HG03442 (cell line): Measurements from ENCODE around the gene SIM1.
A peak's percentile ranks its signal among the peaks of the same experiment; 100 is the strongest.

Experiments
- ATAC-seq: cut with Tn5 transposase; IDR thresholded peaks from one replicate; pipeline ENCODE4 v1.9.1; 2021; ENCODE audit warnings: mild to moderate bottlenecking, moderate library complexity; ENCODE audit not compliant: unreplicated experiment

Gene SIM1

GRCh38 chr6:100433726-100434435 is 30.8 kb downstream of the SIM1 start:
- no peak for ATAC-seq

DNA sequence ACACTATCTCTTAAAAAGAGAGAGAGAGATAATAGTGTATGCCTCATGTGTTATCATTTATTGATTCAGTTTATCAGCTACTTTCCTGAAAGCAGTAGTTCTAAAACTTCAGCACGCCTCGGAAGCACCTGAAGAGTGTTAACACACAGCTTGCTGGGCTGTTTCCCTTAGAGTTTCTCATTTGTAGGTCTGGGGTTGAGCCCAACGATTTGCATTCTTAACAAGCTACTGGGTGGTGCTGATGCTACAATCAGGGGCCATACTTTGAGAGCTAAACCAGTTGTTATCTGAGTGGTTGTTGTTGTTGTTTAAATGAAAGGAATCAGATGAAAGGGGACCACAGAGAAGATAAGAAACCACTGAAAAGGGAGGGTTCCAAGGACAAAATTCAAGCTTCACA is 32.6 kb downstream of the SIM1 start:
- no peak for ATAC-seq

DNA sequence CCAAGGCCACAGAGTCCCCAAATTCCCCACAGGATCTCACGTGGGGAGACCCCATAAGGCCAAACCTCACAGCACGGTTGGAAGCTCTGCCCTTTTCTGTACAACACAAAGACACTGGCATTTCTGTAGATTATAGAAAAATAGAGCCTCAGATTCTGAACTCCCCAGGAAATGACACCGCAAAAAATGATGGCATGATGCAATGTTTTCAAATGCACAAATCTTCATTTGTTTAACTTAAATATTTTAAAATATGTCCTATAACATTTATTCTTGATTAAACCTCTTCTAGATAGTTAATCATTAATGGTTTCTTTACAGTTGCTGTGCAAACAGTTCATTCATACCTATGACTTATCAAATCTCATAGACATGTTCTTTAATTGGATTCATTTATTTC is 33.8 kb downstream of the SIM1 start:
- no peak for ATAC-seq

GRCh38 chr6:100427452-100427851 is 37.3 kb downstream of the SIM1 start:
- ATAC-seq = no peak

DNA sequence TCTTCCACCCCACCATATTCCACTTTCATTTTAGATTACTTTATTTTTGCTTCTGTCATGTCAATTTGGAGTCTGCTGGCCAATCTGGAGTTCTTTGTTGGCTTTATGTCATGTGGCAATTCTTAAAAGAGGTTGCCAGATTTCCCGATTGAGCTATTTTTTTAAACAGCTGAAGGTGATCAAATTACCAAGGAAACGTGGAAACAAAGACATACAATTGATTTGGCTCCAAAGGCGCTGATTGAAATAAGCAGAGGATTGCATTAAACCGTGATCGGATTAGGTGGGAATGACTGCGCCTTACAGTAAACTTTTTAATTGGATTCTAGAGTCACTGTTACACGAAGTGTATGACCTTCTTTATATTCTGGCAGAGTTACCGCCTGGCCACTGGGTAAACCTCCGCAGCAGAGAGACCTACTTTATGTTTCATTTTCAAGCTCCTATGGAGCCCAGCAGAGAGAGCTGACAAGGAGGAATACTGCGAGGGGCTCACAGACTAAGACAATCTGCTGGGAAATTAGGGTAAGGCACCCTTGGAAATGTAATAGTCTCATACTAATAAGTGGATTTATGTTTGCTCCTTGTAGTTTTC is 37.9 kb downstream of the SIM1 start:
- ATAC-seq = no peak

DNA sequence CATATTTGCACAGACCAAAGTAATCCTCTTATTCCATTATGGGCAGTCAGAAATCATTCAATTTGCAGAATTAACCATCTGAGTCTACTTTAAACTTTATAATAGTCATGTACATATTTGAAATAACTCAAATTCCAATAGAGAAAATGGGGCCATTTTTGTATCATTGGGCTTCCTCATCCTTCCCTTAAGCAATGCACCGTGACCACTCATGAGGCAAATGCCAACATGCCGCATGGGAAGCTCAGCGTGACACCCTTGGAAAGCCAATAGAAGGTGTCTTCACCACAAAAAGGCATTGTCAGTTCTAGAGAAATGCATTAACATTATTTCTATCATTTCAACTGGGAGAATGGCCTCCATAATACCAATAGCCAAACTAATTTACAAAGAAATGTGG is 38.5 kb downstream of the SIM1 start:
- ATAC-seq = no peak

- no peak for ATAC-seq
These were observed 44.0 kb downstream of the SIM1 start for GRCh38 chr6:100420711-100421110.

DNA sequence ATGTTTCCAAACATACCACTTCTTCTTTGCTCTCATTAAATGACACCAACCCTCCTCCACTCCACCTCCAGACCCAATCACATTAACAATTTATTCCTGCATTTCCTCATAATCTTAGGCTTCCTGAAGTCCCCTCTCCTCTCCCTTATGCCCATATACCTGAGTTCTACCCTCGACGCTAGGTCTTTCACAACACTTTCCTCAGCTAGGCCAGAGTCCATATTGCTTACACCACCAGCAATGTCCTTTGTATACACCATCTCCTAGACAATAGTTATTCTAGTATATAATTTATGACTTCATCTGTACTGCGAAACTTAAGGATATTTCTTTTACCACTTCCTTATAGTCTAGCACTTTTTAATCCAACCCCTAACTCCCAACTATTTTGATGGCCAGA is 47.7 kb downstream of the SIM1 start:
- ATAC-seq = no peak

DNA sequence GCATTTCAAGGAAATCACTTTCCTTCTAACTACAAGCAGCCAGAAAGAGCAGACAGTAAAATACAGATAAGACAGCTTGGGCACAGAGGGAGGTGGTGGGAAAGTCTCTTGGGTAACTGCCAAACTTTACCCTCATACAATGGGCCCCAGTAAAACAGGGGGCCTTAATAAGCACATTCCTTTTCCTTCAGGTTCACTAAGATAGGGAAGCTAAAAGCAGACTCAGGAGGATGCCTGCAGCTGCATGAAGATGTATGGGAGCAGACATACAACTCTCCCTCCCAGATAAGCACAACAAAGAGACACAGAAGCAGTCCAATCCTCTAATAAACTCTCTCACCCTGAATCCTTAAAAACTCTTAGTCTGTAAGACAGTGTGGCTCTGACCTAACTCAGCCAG is 49.0 kb downstream of the SIM1 start:
- no peak for ATAC-seq

DNA sequence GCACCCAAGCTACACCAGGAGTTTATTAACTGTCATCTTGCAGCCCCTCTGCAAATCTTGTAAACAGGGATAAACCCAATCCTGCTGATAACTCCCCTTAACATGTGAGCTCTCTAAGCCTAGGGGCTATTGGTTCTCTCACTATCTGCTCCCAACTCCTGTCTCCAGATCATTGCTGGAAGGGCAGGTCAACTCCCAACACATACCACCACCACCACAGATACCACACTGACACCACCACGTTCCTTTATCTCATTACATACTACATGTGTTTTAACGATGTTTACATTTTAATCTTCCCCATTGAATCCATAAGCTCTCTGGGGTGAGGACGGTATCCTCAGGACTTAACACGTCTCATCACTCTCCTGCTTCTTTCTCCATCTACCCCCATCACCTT is 51.8 kb downstream of the SIM1 start:
- no peak for ATAC-seq

GRCh38 chr6:100404051-100404450 is 60.7 kb downstream of the SIM1 start:
- no peak for ATAC-seq

DNA sequence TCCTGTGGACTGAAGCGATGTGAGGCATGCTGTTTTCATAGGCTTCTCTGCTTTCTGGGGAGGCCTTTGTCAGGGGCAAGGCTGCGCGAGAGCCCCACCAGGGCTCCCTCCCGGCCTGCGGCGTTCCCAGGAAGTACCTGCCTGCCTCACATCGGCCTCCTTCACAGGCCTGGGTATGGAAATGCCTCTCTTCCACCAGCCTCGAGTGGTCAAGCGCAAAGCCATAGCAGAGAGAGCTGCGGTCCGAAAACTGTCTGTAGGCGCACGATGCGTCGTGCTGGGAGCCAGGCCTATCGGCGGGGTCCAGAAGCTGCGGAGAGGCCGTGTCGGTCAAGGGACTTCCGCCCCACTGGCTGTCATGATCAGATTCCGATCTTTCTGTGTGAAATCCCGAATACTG is 71.2 kb downstream of the SIM1 start:
- no peak for ATAC-seq

- ATAC-seq = no peak
These were observed 72.3 kb downstream of the SIM1 start for GRCh38 chr6:100392423-100392822.

GRCh38 chr6:100388868-100389519 is 75.7 kb downstream of the SIM1 start:
- no peak for ATAC-seq

DNA sequence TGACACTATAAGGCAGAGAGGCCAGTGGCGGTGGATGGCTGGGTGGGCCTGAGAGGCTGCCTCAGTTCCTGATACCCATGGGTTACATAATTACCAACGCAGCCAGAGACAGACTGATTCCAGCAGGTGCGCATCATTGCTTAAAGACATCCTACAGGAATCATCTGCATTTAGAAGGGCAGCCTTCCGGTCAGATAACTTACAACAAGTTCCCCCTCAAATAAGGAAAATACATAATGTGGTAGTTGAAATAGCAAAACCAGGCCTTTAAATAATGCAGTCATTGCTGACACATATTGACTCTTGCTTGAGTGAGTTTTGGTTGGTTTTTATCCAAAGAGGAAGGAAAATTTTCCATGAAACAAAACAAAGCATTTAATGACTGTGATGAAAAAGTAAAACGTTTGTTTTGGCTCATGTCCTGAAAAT is 81.9 kb downstream of the SIM1 start:
- no peak for ATAC-seq

DNA sequence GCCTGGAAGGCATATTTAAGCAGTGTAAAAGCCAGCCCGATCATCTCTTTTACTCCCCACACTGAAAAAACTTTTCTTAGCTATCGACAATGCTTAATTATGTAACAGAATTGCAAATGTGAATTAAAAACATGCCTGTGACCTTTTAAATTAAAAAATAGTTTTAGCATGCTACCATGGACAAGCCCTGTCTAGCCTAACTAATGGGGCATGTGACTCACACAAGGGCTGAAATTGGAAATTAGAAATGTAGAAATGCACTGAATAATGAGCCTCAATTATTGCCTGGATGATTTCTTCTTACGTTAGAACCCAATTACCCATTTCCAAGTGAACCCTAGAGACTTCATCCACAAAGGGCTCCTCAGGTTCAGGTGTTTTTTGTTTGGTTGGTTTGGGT is 82.7 kb downstream of the SIM1 start:
- ATAC-seq = no peak

GRCh38 chr6:100381111-100381510 is 83.6 kb downstream of the SIM1 start:
- ATAC-seq = no peak

GRCh38 chr6:100379386-100379785 is 85.3 kb downstream of the SIM1 start:
- no peak for ATAC-seq

GRCh38 chr6:100378576-100378975 is 86.1 kb downstream of the SIM1 start:
- ATAC-seq = no peak

- peak; percentile 62 for ATAC-seq
These were observed 88.6 kb downstream of the SIM1 start for GRCh38 chr6:100376103-100376502.

GRCh38 chr6:100372326-100373091 is 92.2 kb downstream of the SIM1 start:
- ATAC-seq = no peak

DNA sequence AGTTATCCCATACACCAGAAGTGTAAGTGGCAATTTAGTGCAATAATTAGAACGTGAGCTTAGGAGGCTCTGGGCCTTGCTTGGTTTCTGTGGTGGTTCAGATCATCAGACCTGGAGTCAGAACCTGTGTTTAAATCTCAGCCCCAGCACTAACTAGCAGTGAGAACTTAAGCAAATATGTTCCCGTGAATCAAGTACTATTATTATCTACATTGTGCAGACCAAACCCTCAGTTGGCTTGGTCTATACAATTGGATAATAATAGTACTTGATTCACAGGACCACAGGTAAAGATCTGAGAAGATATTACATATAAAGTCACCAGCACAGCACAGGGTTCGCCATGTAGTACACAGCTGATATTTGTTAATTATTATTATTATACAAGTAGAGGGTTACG is 93.1 kb downstream of the SIM1 start:
- ATAC-seq = no peak
